ENCODE measurements around the gene COL17A1. TPM values are rescaled to one million over a fixed set of nuclear protein-coding genes. Genes with fewer than 3 reads are reported as not detected.

The COL17A1 gene
- total RNA-seq, 1 donor from 2014 or later = 1.7 TPM

DNA sequence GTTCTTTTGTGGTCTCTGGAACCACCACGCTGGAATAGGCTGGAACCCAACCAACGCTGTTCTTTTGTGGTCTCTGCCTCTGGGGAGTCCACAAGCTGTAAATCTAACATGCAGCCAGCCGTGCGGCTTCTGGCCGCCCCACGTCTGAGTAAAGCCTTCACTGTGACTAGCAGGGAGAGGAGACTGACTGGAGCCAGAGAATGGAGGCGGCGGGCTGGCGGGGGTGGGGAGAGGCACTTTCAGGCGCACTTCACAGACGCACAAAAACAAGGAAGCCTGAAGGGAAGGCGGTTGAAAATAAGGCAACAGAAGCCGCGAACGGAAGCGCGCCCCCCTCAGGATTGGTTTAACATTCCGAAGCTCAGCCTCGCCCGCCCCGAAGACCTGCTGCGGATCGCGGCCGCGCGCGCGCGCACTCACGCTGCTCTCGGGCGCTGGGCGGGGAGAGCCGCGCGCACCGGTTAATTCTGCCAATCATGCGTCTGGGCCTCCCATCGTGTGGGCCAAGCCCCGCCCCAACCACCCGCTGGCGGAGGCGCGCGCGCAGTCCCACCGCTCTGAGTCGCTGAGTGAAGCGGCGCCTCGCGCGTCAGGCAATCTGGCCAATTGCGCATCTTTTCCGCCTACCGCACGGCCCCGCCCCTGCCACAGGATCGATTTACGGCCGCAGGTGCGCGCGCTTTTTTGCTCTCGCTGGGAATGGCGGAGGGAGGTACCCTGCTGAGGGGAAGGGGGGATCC lies 36.0 kb upstream of the COL17A1 start, which contains the start of gene SFR1:
Gene SFR1, plus strand, starts transcription at position 687 of the 740 bp plus-strand sequence. Its CDS starts 13 bp downstream, at position 700.
- peak within 1 kb of the TSS; percentile 85 for H3K4me3 ChIP-seq (ENCODE audit: low read depth, low read length)
- TF ChIP-seq, protein P1, sequence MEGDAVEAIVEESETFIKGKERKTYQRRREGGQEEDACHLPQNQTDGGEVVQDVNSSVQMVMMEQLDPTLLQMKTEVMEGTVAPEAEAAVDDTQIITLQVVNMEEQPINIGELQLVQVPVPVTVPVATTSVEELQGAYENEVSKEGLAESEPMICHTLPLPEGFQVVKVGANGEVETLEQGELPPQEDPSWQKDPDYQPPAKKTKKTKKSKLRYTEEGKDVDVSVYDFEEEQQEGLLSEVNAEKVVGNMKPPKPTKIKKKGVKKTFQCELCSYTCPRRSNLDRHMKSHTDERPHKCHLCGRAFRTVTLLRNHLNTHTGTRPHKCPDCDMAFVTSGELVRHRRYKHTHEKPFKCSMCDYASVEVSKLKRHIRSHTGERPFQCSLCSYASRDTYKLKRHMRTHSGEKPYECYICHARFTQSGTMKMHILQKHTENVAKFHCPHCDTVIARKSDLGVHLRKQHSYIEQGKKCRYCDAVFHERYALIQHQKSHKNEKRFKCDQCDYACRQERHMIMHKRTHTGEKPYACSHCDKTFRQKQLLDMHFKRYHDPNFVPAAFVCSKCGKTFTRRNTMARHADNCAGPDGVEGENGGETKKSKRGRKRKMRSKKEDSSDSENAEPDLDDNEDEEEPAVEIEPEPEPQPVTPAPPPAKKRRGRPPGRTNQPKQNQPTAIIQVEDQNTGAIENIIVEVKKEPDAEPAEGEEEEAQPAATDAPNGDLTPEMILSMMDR (conservative IDR thresholded peaks at IDR 0.05; ENCODE audit: low read depth, low read length) = peak; percentile 61
- DNase-seq (ENCODE audit: low read depth) = peak; percentile 72

DNA sequence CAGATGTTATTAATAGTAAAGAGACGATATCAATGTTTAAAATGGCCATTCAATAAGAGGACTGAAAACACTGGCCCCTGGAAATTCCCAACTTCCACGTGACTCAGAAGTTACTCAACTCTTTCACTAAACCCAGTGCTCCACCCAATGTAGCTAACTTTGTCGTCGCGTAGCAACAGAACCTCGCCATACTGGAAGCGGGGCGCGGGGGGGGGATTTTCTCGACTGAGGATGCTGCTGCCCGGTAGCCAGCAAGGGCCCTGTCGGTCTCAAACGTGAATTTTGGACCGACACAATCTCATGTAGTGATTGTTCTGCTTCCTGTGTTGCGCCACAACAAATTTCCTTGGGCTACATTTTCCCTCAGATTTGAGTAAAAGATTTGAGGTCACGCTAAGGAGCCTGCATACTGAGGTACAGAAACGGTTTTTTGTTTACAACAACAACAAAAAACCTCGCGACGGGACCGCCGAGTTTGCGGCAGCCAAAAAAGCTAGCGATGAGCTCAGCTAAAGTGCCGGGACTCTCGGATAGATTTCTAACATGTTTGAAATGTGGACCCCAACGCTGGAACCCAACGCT lies 35.3 kb upstream of the COL17A1 start:
- DNase-seq (ENCODE audit: low read depth) = peak; percentile 85
- TF ChIP-seq, protein P1 (conservative IDR thresholded peaks at IDR 0.05; ENCODE audit: low read depth, low read length) = no peak
- peak overlapping the region; percentile 59 for H3K4me3 ChIP-seq (ENCODE audit: low read depth, low read length)

DNA sequence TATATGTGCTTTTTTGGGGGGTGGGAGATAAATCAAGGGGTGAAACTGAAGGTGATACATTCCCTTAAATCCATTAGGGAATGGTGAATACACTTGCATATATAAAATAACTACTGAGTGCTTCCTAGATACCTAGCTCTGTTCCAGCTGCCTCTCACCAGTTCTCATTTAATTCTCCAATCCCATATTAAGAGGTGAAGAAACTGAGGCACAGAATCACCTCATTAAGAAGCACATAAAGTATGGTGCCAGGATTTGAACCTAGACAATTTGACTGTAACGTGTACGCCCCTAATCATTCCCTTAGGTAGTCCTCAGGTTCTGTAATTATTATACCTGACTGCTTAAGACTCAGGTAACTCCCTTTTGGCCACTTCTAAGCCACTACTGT lies 34.8 kb upstream of the COL17A1 start:
- no peak for DNase-seq (ENCODE audit: low read depth)
- TF ChIP-seq, protein P1 (conservative IDR thresholded peaks at IDR 0.05; ENCODE audit: low read depth, low read length) = no peak
- no peak overlapping the region for H3K4me3 ChIP-seq (ENCODE audit: low read depth, low read length)

DNA sequence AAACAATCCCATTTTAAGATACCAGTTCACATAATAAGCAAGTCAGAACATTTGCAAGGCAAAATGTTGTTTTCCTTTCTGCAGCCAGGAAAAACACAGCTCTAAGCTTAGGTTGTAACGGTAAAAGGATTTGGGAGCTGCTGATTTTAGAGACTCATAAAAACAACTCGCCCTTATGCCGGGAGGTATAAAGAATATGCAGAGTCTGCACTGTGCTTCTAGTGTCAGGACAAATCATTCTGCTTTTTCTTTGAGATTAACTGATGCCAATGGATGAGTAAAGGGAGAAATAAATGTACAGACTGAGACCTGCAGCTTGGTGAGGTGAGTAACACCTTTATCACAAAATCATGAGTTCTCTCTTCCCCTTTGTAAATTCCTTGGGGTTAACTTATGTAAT lies 34.3 kb upstream of the COL17A1 start:
- no peak for DNase-seq (ENCODE audit: low read depth)
- H3K4me3 ChIP-seq (ENCODE audit: low read depth, low read length) = no peak overlapping the region
- TF ChIP-seq, protein P1 (conservative IDR thresholded peaks at IDR 0.05; ENCODE audit: low read depth, low read length) = no peak

DNA sequence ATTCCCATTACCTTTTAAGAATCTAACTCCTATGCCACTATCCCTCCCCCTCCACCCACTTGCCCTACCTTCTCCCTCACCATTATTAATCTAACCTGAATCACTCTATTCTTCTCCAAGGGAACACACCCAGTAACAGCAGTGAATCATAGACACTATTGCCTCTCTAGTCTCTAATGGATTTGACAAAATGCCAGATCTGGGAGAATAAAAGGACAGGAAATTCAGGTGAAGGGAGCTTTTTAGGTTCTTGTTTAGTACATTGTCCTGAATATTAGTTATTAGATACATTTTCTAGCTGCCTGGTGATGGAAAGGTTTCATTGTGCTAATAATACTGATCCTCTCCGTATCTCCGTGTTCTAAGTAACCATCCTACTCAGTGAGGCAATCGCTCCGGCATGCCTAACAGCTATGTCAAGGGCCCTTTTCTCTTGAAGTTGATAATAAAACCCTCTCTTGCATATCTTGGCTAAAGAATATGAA lies 32.2 kb upstream of the COL17A1 start:
- peak; percentile 76 for DNase-seq (ENCODE audit: low read depth)
- TF ChIP-seq, protein P1 (conservative IDR thresholded peaks at IDR 0.05; ENCODE audit: low read depth, low read length) = no peak
- H3K4me3 ChIP-seq (ENCODE audit: low read depth, low read length) = no peak overlapping the region

DNA sequence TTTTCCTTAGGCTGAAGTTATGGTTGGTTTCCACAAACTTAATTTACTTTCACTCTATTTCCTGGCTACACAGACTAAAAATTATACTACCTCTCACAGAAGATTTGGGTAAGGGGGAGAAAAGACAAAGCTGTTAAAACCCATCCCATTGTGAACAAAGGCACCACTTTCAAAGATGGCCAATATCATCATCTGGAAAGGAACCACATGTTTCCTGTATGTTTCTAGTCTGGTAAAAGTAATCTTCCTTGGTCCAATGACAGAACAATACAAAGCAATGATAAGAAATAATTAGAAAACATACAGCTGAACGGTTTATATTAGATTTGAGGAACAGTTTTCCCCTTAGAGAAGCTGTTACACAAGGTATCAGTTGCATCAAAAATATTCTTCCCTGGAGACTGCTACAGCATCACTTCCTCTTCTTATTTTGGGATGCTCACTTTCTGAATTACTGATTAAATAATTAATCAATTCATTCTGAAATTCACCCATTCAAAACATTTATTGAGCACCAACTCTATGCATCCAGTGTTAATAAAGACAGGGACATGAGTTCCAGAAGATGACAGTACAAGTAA lies 27.8 kb upstream of the COL17A1 start:
- no peak for DNase-seq (ENCODE audit: low read depth)
- H3K4me3 ChIP-seq (ENCODE audit: low read depth, low read length) = no peak overlapping the region
- TF ChIP-seq, protein P1 (conservative IDR thresholded peaks at IDR 0.05; ENCODE audit: low read depth, low read length) = no peak
